ENCODE results near the gene TSPAN12. TPM values are rescaled to one million over a fixed set of nuclear protein-coding genes. Genes with fewer than 3 reads are reported as not detected.

Gene TSPAN12
- total and polyA plus RNA-seq, 2 donors (not counting 1 experiment from before 2014, with no cell fraction given), result 1.7 to 2.7 TPM

DNA sequence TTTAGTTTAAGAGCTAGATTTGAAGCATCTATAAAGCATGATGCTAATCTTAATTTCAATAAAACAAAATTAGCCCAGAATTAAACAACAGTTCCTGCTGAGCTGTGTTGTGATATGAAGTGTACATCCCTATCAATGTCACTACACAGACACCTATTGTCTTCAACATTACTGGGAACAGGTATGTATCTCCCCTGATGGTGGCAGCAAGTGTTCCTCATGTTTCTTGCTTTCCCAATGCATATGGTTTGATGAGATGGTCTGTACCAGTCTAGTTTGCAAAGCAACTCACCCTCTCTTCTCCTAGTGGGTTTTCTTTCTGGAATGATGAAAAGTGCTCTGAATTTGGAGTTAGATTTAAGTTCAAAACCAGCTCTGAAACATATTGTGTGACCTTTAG is 38.1 kb downstream of the TSPAN12 start:
- H3K27ac ChIP-seq (ENCODE audit: insufficient read depth, low read length), result no peak overlapping the region
- H3K9me3 ChIP-seq (ENCODE audit: control insufficient read depth, insufficient read depth, low read depth, low read length), result no peaks in the 10 kb centered on the region
- no peak overlapping the region for H3K4me3 ChIP-seq (replicated peaks in 1 of 4; ENCODE audit: control extremely low read depth in 1 of 4, insufficient read depth in 1 of 4, low read depth in 3 of 4, low read length in 4 of 4)
- H3K27me3 ChIP-seq (ENCODE audit: control insufficient read depth, insufficient read depth, low read length), result peaks cover 3% of the 10 kb centered on the region
- H2AFZ ChIP-seq (ENCODE audit: low read length), result no peak overlapping the region
- no peak overlapping the region for H3K4me2 ChIP-seq (ENCODE audit: extremely low read depth, insufficient read depth, low read length)
- H3K4me1 ChIP-seq (ENCODE audit: control insufficient read depth, extremely low read depth, insufficient read depth, low read length), result no peaks in the 10 kb centered on the region
- H3K36me3 ChIP-seq (ENCODE audit: control insufficient read depth, insufficient read depth, low read length), result no peaks in the 10 kb centered on the region
- no peaks in the 10 kb centered on the region for H3K79me2 ChIP-seq (ENCODE audit: control insufficient read depth, insufficient read depth, low read length)
- DNase-seq (ENCODE audit: low read depth in 2 of 2), result no peak
- H4K20me1 ChIP-seq (ENCODE audit: control insufficient read depth, extremely low read depth, insufficient read depth, low read length), result no peaks in the 10 kb centered on the region
- no peak for TF ChIP-seq EZH2 (IDR thresholded peaks at IDR 0.05; ENCODE audit: low read length, missing control alignments)
- TF ChIP-seq, protein P1, sequence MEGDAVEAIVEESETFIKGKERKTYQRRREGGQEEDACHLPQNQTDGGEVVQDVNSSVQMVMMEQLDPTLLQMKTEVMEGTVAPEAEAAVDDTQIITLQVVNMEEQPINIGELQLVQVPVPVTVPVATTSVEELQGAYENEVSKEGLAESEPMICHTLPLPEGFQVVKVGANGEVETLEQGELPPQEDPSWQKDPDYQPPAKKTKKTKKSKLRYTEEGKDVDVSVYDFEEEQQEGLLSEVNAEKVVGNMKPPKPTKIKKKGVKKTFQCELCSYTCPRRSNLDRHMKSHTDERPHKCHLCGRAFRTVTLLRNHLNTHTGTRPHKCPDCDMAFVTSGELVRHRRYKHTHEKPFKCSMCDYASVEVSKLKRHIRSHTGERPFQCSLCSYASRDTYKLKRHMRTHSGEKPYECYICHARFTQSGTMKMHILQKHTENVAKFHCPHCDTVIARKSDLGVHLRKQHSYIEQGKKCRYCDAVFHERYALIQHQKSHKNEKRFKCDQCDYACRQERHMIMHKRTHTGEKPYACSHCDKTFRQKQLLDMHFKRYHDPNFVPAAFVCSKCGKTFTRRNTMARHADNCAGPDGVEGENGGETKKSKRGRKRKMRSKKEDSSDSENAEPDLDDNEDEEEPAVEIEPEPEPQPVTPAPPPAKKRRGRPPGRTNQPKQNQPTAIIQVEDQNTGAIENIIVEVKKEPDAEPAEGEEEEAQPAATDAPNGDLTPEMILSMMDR (conservative IDR thresholded peaks at IDR 0.05 in 1 of 2, IDR thresholded peaks at IDR 0.05 in 1 of 2; ENCODE audit: low read depth in 1 of 2, low read length in 2 of 2), result no peak
- no peak overlapping the region for H3K9ac ChIP-seq (ENCODE audit: insufficient read depth, low read length)

DNA sequence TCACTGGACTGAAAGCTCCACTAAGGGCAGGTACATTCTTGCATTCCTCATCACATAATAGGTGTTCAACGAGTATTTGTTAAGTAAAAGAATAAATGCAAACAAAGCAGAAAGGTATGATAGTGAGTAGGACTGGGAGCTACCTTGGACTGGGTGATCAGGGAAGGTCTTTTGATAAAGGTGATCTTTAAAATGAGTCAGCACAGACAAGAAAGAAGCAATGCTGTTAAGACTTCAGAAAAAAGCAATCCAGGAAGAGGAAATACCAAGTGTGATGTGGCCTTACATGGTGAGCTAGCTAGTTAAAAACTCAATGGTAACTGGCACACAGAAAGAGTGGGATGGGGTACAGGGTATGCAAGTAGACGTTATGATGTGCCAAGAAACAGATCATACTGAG is 40.1 kb downstream of the TSPAN12 start:
- no peaks in the 10 kb centered on the region for H3K36me3 ChIP-seq (ENCODE audit: control insufficient read depth, insufficient read depth, low read length)
- H3K27ac ChIP-seq (ENCODE audit: insufficient read depth, low read length), result no peak overlapping the region
- DNase-seq (ENCODE audit: low read depth in 2 of 2), result no peak
- H3K9me3 ChIP-seq (ENCODE audit: control insufficient read depth, insufficient read depth, low read depth, low read length), result no peaks in the 10 kb centered on the region
- no peaks in the 10 kb centered on the region for H4K20me1 ChIP-seq (ENCODE audit: control insufficient read depth, extremely low read depth, insufficient read depth, low read length)
- no peak overlapping the region for H3K9ac ChIP-seq (ENCODE audit: insufficient read depth, low read length)
- TF ChIP-seq EZH2 (IDR thresholded peaks at IDR 0.05; ENCODE audit: low read length, missing control alignments), result no peak
- TF ChIP-seq, protein P1 (conservative IDR thresholded peaks at IDR 0.05 in 1 of 2, IDR thresholded peaks at IDR 0.05 in 1 of 2; ENCODE audit: low read depth in 1 of 2, low read length in 2 of 2), result no peak
- no peak overlapping the region for H3K4me2 ChIP-seq (ENCODE audit: extremely low read depth, insufficient read depth, low read length)
- peaks cover 3% of the 10 kb centered on the region for H3K27me3 ChIP-seq (ENCODE audit: control insufficient read depth, insufficient read depth, low read length)
- no peak overlapping the region for H3K4me3 ChIP-seq (replicated peaks in 1 of 4; ENCODE audit: control extremely low read depth in 1 of 4, insufficient read depth in 1 of 4, low read depth in 3 of 4, low read length in 4 of 4)
- no peaks in the 10 kb centered on the region for H3K79me2 ChIP-seq (ENCODE audit: control insufficient read depth, insufficient read depth, low read length)
- H3K4me1 ChIP-seq (ENCODE audit: control insufficient read depth, extremely low read depth, insufficient read depth, low read length), result no peaks in the 10 kb centered on the region
- no peak overlapping the region for H2AFZ ChIP-seq (ENCODE audit: low read length)

DNA sequence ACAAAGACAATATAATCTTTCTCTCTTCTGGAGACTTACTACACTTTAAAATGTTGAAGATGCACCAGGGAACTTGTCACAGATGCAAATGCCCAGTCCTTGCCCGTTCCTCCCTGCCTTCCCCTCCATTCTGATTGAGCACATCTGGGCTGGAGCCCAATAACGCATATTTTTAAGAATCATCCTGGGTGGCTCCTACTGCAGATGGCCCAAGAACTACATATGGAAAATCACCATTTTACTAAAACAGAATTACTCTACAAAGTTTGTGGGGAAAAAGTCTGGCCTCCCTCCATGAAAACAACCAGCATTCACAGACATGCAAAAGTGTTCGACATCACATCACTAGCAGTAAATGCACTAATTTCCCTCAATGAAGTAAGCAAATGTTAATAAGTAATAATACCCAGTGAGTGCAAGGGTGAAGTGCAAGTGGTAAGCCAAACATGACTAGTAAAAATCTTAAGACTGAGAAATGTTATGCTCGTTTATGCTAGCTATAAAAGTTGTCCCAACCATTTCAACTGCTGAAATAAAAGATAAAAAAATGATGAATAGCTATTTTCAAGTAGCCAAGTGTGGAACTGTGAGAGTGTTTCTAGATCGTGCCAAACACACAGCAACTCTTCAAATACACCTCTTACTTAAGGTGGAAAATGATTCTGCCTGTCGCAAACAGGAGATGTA is 43.5 kb downstream of the TSPAN12 start:
- H4K20me1 ChIP-seq (ENCODE audit: control insufficient read depth, extremely low read depth, insufficient read depth, low read length), result no peaks in the 10 kb centered on the region
- H3K4me3 ChIP-seq (replicated peaks in 1 of 4; ENCODE audit: control extremely low read depth in 1 of 4, insufficient read depth in 1 of 4, low read depth in 3 of 4, low read length in 4 of 4), result no peak overlapping the region
- no peak overlapping the region for H2AFZ ChIP-seq (ENCODE audit: low read length)
- TF ChIP-seq, protein P1 (conservative IDR thresholded peaks at IDR 0.05 in 1 of 2, IDR thresholded peaks at IDR 0.05 in 1 of 2; ENCODE audit: low read depth in 1 of 2, low read length in 2 of 2), result no peak
- TF ChIP-seq EZH2 (IDR thresholded peaks at IDR 0.05; ENCODE audit: low read length, missing control alignments), result no peak
- H3K27me3 ChIP-seq (ENCODE audit: control insufficient read depth, insufficient read depth, low read length), result no peaks in the 10 kb centered on the region
- no peak overlapping the region for H3K4me2 ChIP-seq (ENCODE audit: extremely low read depth, insufficient read depth, low read length)
- no peak overlapping the region for H3K27ac ChIP-seq (ENCODE audit: insufficient read depth, low read length)
- DNase-seq (ENCODE audit: low read depth in 2 of 2), result no peak
- no peaks in the 10 kb centered on the region for H3K4me1 ChIP-seq (ENCODE audit: control insufficient read depth, extremely low read depth, insufficient read depth, low read length)
- H3K9me3 ChIP-seq (ENCODE audit: control insufficient read depth, insufficient read depth, low read depth, low read length), result no peaks in the 10 kb centered on the region
- no peaks in the 10 kb centered on the region for H3K79me2 ChIP-seq (ENCODE audit: control insufficient read depth, insufficient read depth, low read length)
- H3K9ac ChIP-seq (ENCODE audit: insufficient read depth, low read length), result no peak overlapping the region
- no peaks in the 10 kb centered on the region for H3K36me3 ChIP-seq (ENCODE audit: control insufficient read depth, insufficient read depth, low read length)
